Stomach (tissue), 9 donors: ENCODE data around the gene VOPP1. TPM values are rescaled to one million over a fixed set of nuclear protein-coding genes. Genes with fewer than 3 reads are reported as not detected.

Source experiments
- DNase-seq, 2 donors: peaks; one replicate each; pipeline versions ENCODE4 v3.0.0 to v3.0.0-alpha.2; 2013 to 2019
- H3K27ac ChIP-seq, 5 donors: fragments of 200-600 bp in 4 of 5; sonication (generic) in 4 of 5; one replicate each; pipeline ENCODE4 v1.5.1; 2013 to 2019; ENCODE audit warnings: mild to moderate bottlenecking in 1 of 5, moderate library complexity in 1 of 5
- H3K27me3 ChIP-seq, 3 donors: fragments of 200-600 bp; sonication (generic); one replicate each; pipeline ENCODE4 v1.5.1; 2017 to 2019; ENCODE audit warnings: mixed run types in 1 of 3
- H3K36me3 ChIP-seq, 4 donors: fragments of 200-600 bp; sonication (generic); 1 replicate in 3 of 4; 2 replicates in 1 of 4; pipeline ENCODE4 v1.5.1; 2016 to 2019
- H3K4me1 ChIP-seq, 4 donors: fragments of 200-600 bp; sonication (generic); one replicate each; pipeline ENCODE4 v1.5.1; 2016 to 2019
- H3K4me3 ChIP-seq, 4 donors: fragments of 200-600 bp; sonication (generic) in 3 of 4; one replicate each; pipeline ENCODE4 v1.5.1; 2016 to 2019; ENCODE audit warnings: mild to moderate bottlenecking in 1 of 4
- H3K9me3 ChIP-seq, 4 donors: fragments of 200-600 bp; sonication (generic); one replicate each; pipeline ENCODE4 v1.5.1; 2016 to 2019
- CTCF ChIP-seq, 7 experiments: fragments of 450-650 bp in 4 of 7; fragments of 200-600 bp in 3 of 7; sonication (generic) in 3 of 7; IDR thresholded peaks; one replicate each; pipeline ENCODE4 v1.5.1; 2016 to 2019; ENCODE audit warnings: antibody characterized with exemption in 7 of 7, control low read depth in 2 of 7, mild to moderate bottlenecking in 1 of 7
- EP300 ChIP-seq: sonication (generic); formaldehyde crosslinking; IDR thresholded peaks from one replicate; pipeline ENCODE4 v1.6.1; 2017; ENCODE audit warnings: antibody characterized with exemption
- POLR2A ChIP-seq, 4 donors: fragments of 450-650 bp; IDR thresholded peaks; one replicate each; pipeline ENCODE4 v1.6.1; 2016; ENCODE audit warnings: antibody characterized with exemption in 4 of 4, control low read depth in 2 of 4, mild to moderate bottlenecking in 1 of 4, moderate library complexity in 1 of 4
- POLR2AphosphoS5 ChIP-seq, 3 donors: sonication (generic); formaldehyde crosslinking; IDR thresholded peaks; one replicate each; pipeline ENCODE4 v1.6.1; 2016; ENCODE audit warnings: antibody characterized with exemption in 3 of 3
- WGBS, 5 donors: extraction: QIAGEN DNeasy Blood & Tissue Kit in 3 of 5; methylation state at CpG; one replicate each; pipeline versions ENCODE4 v1.1.5 to v1.1.7; 2013 to 2018; 5-methylcytosine and 5-hydroxymethylcytosine counted together
- intact Hi-C: fragments of 100-400 bp; cut with DNase I; formaldehyde crosslinking; loops from one replicate; pipeline ENCODE4 v1.15.1; 2023; ENCODE audit warnings: low total_unique reads
- polyA plus RNA-seq, 3 donors: library from polyadenylated mRNA; stranded (reverse); fragments of 200-250 nt; gene quantifications; one replicate each; pipeline ENCODE4 v1.2.3, GENCODE V29; 2013
- total RNA-seq, 5 donors: library from RNA; depleted of rRNA; stranded (reverse); fragments of >200 nt; gene quantifications; one replicate each; pipeline versions ENCODE4 v1.1.0 to v1.2.3, GENCODE V29; 2014 to 2016
- donor health status: healthy with polysubstance abuse.
- donor health status: Bipolar disorder and iron deficiency.
- donor health status: healthy.

The VOPP1 gene
- total and polyA plus RNA-seq, 8 donors = 14.0 to 117 (median 37.0) TPM

GRCh38 chr7:55516409-55516808 lies 55.9 kb downstream of the VOPP1 start:
- Histone ChIP-seq H3K4me3 (no peak overlapping the region), H3K27me3 (no peaks in the 10 kb centered on the region), H3K27ac (no peak overlapping the region), H3K9me3 (no peaks in the 10 kb centered on the region), H3K4me1 (peaks cover 0 to 22% (median 11%) of the 10 kb centered on the region in 4 donors), H3K36me3 (peaks cover 17 to 78% (median 62%) of the 10 kb centered on the region in 4 donors)
- no peak for DNase-seq
- no peak for TF ChIP-seq POLR2A (IDR thresholded peaks at IDR 0.05)
- TF ChIP-seq EP300 = no peak
- TF ChIP-seq CTCF (IDR thresholded peaks at IDR 0.05) = no peak
- TF ChIP-seq POLR2AphosphoS5 (IDR thresholded peaks at IDR 0.05) = no peak
- 79 to 87% (median 83%) methylated on average over 4 of the region's 4 CpGs for WGBS, 5 donors
- intact Hi-C loops = no loop called here

- peaks cover 17 to 75% (median 60%) of the 10 kb centered on the region in 4 donors for H3K36me3 ChIP-seq
- H3K27me3 ChIP-seq = no peaks in the 10 kb centered on the region
- peak overlapping the region in 1 of 5 donors; percentile 15 for H3K27ac ChIP-seq
- DNase-seq = peak in 1 of 2 donors; percentile 35
- no peak overlapping the region for H3K4me3 ChIP-seq
- H3K9me3 ChIP-seq = no peaks in the 10 kb centered on the region
- 42 to 71% (median 67%) methylated on average over 8 to 13 of the region's 13 CpGs for WGBS, 5 donors
- TF ChIP-seq POLR2A (IDR thresholded peaks at IDR 0.05) = no peak
- TF ChIP-seq POLR2AphosphoS5 (IDR thresholded peaks at IDR 0.05) = no peak
- no peak for TF ChIP-seq CTCF (IDR thresholded peaks at IDR 0.05)
- TF ChIP-seq EP300 = no peak
- intact Hi-C loops = no loop called here
- peaks cover 0 to 20% (median 10%) of the 10 kb centered on the region in 4 donors for H3K4me1 ChIP-seq
These were observed 56.6 kb downstream of the VOPP1 start for GRCh38 chr7:55515569-55516279.

GRCh38 chr7:55514546-55515265 lies 57.6 kb downstream of the VOPP1 start:
- Histone ChIP-seq H3K36me3 (peaks cover 17 to 66% (median 54%) of the 10 kb centered on the region in 4 donors), H3K4me1 (peaks cover 0 to 21% (median 10%) of the 10 kb centered on the region in 4 donors), H3K4me3 (peak overlapping the region in 1 of 4 donors; percentile 8), H3K9me3 (no peaks in the 10 kb centered on the region), H3K27ac (peak overlapping the region in 1 of 5 donors; percentile 15), H3K27me3 (no peaks in the 10 kb centered on the region)
- intact Hi-C loops = no loop called here
- WGBS, 5 donors = 88 to 91% (median 89%) methylated on average over 5 to 6 of the region's 6 CpGs
- DNase-seq = no peak
- TF ChIP-seq POLR2AphosphoS5 (IDR thresholded peaks at IDR 0.05) (no peak), CTCF (IDR thresholded peaks at IDR 0.05) (no peak), EP300 (no peak), POLR2A (IDR thresholded peaks at IDR 0.05) (no peak)

- WGBS, 5 donors = 80 to 97% (median 90%) methylated on average over 5 of the region's 5 CpGs
These were observed 58.4 kb downstream of the VOPP1 start for GRCh38 chr7:55513868-55514267.

More at GRCh38 chr7:55513868-55514267, 58.4 kb downstream of the VOPP1 start:
- Histone ChIP-seq H3K4me3 (no peak overlapping the region), H3K4me1 (peaks cover 0 to 29% (median 10%) of the 10 kb centered on the region in 4 donors), H3K9me3 (no peaks in the 10 kb centered on the region), H3K27ac (no peak overlapping the region), H3K36me3 (peaks cover 15 to 58% (median 45%) of the 10 kb centered on the region in 4 donors), H3K27me3 (no peaks in the 10 kb centered on the region)
- no peak for TF ChIP-seq POLR2AphosphoS5 (IDR thresholded peaks at IDR 0.05)
- no peak for TF ChIP-seq POLR2A (IDR thresholded peaks at IDR 0.05)
- no peak for TF ChIP-seq CTCF (IDR thresholded peaks at IDR 0.05)
- TF ChIP-seq EP300 = no peak
- no peak for DNase-seq
- intact Hi-C loops = no loop called here
